ENCODE results near the gene AP2B1.
"Not testable (repeated sequence)": the region's sequence is repeated elsewhere in the genome, so short reads cannot be mapped to it uniquely, and the experiment has no call there.

Gene AP2B1

DNA sequence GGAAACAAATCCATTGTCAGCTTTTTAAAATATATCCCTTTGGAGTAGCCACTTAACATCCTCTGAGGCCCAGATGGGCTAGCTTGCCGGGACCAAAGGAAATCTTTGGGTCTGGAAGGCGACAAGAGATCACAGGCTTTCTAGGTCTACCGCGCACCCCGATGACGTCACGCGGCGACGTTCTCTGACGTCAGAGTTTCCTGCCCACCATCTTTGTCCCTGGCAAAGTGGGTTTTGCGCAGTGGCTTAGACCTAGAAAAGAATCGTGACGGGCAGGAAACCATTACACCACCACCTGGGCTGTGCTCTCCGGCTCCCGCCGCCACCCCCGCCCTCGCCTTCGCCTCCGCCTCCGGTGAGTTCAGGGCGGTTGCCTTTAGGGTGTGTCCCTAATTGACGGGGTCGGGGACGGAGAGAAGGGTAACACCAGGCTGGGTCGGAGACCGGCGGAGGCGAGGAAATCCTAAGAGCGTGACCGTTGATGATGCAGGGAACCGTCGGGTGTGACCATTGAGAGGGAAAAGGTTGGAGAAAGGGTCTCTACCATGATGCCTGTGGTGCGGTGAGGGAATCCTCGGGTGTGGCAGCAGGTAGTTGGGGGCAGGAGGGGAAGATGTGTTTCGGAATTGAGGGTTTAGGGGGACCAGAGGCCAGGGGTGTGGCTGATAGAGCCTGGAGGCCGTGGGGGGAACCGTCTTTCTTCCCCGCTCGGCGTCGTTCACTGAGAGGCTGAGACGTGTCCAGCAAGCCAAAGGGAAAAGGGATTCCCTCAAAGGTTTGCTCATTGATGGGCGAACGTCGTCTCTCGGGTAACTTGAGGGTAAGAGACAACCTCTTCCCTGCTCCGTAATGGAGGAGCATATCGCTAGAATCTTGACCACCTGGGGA, at the start of gene AP2B1:
Gene AP2B1, plus strand, starts transcription at position 249 of the 888 bp plus-strand sequence. CDS start 6,709 bp downstream, outside the sequence.
- peak; percentile 92 for DNase-seq

DNA sequence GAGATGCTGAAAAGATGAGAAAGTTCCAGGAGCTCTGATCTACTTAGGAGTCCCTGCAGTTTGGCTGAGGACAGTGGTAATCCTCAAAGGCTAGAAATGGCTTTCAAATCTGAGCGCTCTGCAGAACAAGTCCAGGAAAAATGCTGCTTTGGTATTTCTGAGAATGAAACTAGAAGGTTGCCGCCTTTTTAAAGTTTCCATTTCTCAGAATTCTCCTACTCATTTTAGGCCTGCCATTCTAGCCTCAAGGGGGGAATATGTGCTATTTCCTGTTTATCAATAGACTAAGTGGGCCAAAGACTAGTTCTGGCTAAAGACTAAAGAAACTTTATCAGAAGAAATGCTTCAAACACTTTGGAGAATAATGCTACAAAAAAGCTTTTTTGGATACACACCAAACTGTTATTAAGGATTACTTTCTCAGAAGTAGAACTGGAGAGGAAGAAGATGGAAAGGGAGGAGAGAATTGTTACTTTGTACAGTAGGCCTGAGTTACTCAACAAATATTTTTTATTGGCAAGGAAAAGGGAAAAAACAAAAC, 49.5 kb upstream of the AP2B1 start, which contains the start of gene SLFN12L:
Gene SLFN12L, minus strand, starts transcription at position 78 of the 541 bp plus-strand sequence. CDS start 15,314 bp downstream, outside the sequence.
- DNase-seq, result no peak

DNA sequence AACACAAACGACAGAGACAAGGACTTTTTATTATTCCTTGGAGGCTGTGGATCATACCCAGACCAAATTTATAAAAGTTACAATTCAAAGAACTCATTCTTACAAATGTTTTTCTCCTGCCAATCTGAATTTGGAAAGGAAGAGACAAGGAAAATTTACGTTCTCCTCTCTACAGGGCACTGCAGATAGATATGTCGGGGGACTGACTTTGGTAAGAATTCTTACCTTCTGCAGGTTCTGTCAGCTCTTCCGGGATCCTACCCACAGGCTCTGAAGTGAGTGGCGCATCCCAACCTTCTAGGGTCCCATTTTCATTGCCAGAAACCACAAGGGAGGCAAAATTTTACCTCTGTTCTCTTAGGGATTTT, 47.5 kb upstream of the AP2B1 start:
- DNase-seq, result no peak

DNA sequence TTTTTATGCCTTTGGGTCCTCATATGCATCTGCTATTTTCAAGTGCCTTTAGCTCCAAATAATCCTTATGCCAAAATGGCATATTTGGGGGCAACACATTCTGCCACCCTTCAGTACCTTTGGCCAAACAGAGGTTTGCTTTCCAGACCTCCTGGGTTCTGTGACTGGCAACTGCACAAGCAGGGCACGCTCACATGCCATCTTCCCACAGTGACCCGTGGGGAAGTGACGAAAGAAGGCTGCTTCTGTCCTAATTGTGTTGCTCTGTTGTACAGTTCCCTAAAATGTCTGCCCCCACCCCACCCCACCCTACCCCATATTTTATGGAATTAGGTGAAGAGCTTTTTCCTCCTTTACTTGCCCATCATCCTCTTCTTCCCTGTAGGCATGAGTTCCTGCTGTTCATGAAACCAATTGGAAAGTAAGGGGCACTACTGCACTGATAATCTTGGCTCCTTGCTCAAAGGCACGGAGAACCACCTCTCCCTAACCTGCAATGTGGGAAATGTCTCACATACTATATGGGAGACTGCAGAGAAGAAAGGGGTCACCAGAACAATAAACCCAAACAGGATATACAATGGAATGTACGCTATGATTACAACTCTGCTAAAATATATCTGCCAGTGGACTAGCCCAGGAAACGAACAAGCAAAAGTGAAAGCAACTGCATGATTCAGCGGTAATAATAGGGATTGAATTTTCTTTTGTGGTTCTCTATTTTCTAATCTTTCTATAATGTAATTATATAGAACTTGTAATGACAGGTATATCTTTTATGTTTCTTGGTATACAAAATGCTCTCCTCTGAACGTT, 46.3 kb upstream of the AP2B1 start:
- peak; percentile 7 for DNase-seq

DNA sequence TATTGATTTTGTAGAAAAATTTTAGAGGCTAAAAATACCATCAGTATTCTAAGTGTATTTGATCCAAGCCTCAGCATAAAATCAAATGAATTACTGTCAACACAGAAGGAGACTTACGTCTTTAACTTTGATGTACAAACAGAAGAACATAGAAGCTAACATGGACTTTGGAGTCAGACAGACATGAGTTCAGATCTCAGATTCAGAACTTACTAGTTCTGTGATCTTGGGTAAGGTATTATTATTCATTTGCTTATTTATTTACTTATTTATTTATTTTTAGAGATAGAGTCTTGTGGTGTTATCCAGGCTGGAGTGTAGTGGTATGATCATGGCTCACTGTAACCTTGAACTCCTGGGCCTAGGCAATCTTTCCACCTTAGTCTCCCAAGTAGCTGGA, 45.7 kb upstream of the AP2B1 start:
- DNase-seq, result no peak

DNA sequence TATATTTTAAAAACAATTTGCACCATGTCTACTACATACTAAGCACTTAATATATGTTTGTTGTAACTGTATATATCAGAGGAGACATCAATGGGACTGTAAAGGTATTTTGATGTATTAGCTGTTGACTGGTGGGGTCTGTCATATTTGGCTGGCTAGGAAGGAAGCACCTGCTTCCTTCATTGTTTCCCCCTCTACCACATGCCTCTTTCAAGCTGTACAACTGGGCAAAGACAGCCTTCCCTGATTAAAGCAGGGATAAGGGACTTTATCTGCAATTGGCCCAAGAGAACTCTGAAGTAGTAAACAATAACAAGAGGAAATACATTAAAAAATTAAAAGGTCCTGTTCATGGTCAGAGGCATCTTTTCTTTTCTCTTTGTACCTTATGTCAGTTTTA, 44.1 kb upstream of the AP2B1 start:
- no peak for DNase-seq

DNA sequence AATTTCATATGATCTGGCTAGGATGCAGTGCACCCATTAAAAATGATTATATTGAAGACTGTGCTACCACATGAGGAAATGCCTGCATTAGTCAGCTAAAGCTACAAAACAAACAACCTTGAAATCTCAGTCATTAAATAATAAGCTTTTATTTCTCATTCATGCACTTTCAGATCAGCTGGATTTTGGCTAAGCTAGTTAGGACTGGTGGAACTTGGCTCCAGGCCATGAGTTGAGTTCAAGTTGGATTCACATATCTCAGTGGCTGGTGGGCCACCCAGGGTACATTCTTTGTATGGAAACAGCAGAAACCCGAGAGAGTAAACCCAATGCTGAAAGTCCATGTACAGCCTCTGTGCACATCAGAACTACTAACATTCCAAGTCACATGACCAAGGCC, 43.3 kb upstream of the AP2B1 start:
- no peak for DNase-seq

DNA sequence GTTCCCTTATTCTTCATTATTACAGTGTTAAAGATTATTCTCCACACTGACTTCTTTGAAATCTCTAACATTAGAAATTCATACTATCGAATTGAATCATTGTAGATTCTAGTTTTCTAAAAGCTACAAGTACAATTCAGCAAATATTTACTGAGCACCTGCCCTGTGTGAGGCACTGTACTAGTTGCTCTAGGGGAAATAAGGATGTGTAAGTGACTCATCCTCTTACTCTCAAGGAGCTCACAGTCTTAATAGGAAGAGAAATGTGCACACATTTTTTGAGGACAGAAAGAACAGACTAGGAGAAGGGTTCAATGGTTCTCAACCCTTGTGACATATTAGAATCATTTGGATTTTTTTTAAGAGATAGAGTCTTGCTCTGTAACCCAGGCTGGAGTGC, 42.0 kb upstream of the AP2B1 start:
- DNase-seq, result no peak

DNA sequence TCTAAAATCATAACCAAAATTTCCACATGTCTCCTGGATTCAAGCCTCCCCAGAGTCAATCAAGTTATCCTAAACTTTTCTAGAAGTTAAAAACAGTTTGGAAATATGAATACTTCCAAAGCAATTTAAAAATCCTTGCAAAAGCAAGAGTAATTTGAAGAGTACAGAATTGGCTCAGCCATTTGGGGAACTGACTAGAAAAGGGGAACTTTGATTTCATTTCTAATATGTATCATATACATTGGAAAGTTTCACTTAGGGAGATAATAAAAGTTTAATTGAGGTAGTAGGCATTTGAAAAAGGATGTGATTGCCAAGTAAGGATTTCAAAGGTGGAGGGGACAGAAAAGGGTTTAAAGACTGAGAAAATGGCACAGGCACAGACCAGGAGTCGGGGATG, 40.6 kb upstream of the AP2B1 start:
- DNase-seq, result no peak

DNA sequence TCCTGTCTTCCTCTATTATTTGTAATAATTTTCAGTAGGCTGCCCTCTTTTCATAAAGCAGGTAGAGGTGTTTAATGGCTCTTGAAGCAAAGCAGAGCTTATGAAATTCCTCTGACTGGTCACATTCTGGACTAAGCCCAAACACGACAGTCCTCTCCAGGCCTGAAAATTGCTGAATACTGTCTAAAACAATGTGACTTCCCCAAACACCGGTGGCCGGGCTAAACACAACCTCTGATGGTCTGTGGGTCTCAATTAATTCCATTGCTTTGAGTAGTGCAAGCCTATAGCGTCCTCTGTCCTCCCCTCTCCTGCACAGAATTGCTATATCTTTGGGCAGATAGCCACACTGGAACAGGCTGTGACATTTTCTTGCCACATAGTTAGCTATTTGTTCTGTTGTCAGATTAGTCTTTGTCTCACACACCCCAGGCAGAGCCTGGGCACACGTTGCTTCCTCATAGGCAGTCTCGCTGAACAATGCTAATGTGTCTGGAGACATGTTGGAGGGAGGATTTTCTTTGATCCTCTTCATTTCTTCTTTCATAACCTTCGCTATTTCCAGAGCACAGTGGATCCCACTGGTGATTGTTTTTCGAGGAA, 38.8 kb upstream of the AP2B1 start:
- no peak for DNase-seq

DNA sequence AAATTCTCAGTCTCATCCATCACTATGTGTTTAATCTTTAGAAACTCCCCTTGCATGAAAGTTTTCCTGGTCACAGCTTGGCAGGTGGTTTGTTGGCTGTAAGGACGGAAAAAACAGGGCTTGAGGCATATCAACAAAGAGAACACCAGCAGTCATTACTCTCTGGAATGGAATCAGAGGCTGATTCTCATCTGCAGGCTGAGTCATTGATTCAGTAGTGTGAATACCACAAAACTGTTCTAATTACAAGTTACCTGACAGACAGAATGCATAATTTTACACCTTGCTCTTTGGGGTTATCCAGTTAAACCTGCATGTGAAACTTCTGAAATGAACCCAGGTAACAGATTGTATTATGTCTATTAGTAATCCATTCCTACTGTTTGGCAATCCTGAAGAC, 38.1 kb upstream of the AP2B1 start:
- no peak for DNase-seq

DNA sequence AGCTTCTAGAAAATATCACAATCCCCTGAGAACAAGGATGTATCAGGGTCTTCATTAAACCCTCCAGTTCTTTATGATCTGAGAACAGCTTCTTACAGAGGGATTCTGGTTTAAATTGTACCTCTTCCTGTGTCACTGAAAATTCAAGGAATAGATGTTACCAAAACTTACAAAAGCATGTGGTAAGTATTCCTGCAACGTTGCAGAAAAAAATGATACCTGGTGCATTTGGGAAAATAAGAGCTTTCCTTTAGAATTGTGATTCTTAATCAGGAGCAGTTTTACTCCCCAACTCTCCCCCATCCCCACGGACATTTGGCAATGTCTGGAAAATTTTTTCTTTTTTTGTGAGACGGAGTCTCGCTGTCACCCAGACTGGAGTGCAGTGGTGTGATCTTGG, 33.8 kb upstream of the AP2B1 start:
- DNase-seq, result no peak

DNA sequence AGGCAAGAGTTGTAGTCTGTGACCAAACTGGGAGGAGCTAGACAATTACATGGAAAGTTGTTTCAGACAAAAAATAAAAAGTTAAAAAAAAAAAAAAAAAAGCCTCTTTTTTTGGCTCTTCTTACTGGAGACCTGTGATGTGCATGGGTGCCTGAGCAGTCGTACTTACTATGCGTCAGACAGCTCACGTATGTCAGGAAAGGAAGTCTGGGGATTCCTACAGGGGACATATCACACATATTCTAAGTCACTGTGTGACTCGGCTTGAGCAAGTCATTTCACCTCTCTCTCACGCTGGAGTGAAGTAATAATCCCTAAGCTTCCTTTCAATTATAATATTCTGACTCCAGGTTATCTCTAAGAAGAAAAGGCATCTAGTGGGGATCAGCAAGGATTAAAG, 32.5 kb upstream of the AP2B1 start:
- no peak for DNase-seq

DNA sequence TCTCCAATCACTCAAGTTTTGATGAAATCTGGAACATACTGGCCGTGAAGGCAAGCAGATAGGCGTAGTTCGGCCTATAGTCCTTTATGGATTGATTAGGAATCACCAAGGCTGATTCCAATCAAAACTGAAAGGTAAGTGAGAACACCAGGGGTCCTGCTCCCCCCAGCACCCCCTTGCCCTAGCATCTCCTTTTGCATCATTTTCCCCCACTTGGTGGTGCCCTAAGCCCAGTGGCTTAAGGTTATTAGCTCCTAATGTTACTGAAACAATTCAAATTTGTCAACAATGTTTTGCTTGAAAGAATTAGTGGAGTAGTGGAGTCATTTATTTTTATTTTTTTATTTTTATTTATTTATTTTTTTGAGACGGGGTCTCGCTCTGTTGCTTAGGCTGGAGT, 31.4 kb upstream of the AP2B1 start:
- DNase-seq, result no peak

DNA sequence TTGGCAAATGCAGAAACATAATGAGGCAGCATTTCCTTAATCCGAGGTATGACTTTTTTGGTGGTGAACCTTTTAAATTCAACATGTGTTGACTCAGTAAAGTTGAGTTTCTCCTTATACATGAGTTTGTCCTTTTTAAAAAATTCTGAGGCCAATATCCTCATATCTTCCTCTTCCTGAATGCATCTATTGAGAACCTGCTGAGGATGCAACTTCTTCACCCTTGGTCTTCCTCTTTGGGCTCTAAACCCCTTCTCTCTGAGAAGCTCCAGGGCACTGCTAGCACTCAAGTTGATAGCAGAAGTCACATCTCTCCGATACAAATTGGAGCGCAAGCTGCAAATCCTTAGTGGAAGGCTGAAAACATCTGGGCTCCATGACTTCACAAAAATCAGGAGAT, 29.8 kb upstream of the AP2B1 start:
- no peak for DNase-seq

DNA sequence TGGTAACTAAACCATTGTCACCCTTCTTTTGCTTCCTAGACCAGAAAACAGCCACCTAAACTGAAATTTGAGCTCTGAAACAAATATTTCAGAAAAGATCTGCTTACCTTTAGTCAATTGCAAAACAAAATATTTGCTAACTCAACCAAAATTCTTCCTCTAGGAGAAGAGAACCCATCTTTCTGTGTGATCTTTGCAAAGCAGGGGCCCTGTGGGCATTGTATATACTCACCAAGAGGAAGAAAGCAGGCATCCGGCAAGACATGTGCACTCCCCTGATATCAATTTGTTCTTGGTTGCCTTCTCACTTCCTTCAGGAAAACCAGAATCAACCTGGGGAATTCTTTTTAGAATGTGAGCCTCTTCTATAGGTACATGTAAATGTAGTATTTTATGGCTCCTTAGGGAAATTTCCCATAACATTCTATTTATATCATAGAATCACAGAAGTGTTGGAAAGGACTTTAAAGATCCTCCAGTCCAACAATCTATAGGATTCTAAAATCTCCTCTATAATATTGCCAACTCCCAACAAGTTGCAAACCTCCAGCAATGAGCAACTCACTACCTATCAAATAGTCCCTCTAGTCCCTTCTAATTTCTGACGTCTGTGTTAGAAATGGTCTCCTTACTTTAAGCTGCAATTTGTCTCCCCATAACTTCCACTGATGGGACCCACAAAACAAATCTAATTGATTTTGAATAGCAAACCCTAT, 27.5 kb upstream of the AP2B1 start:
- no peak for DNase-seq

DNA sequence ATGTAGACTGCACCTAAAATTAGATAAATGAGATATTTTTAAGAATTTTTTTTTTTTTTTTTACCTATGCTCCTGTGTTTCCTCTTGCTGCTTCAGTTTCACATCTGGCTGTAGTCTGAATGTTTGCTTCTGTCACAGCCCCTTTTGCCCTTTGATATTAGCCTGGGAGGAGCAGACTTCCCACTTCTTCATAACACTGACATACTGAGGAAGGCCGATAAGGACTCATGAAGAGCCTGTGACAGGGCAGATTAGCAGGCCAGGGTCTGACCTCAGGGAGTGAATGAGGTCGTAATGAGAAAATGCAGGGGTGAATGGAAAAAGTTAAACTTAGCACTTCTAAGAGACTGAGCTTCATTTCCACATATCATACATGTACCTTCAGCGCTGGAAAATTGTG, 26.4 kb upstream of the AP2B1 start, which contains the start of gene SLFN14:
Gene SLFN14, minus strand, starts transcription at position 117 of the 400 bp plus-strand sequence. CDS start 2,757 bp downstream, outside the sequence.
- DNase-seq, result no peak

DNA sequence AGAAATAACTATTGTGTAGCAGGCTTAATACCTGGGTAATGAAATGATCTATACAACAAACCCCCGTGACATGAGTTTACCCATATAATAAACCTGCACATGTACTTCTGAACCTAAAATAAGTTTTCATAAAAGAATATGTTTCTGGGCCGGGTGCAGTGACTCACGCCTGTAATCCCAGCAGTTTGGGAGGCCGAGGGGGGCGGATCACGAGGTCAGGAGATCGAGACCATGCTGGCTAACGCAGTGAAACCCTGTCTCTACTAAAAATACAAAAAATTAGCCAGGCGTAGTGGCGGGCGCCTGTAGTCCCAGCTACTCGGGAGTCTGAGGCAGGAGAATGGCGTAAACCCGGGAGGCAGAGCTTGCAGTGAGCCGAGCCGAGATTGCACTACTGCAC, 23.9 kb upstream of the AP2B1 start:
- not testable (repeated sequence) for DNase-seq

DNA sequence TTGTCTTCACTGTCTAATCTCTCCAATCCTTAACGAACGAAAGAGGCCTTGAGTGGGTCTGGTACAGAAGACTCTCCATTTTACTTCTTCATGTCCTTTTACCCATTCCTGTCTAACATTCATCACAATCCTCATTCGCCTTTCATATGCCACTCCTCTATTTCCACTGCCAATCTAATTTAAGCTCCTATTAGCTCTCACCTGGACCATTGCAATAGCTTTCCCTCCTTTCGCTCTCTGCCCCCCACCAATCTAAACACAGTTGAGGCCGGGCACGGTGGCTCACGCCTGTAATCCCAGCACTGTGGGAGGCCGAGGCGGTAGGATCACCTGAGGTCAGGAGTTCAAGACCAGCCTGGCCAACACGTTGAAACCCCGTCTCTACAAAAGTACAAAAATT, 20.2 kb upstream of the AP2B1 start:
- DNase-seq, result no peak

DNA sequence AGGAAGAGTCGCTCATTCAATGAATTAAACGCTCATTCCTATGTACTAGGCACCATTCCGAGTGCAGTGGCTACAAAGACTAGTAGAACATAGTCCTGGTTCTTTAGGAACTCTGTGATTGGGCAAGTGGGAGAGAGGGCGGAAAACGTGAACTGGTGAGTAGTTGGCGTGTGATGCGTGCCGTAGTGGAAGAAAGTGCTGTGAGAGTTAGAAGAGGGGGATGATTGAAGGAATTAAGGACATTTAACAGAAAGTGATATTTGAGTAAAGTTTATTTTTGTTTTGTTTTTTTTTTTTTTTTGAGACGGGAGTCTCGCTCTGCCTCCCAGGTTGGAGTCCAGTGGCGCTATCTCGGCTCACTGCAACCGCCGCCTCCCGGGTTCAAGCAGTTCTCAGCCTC, 18.6 kb upstream of the AP2B1 start:
- no peak for DNase-seq

DNA sequence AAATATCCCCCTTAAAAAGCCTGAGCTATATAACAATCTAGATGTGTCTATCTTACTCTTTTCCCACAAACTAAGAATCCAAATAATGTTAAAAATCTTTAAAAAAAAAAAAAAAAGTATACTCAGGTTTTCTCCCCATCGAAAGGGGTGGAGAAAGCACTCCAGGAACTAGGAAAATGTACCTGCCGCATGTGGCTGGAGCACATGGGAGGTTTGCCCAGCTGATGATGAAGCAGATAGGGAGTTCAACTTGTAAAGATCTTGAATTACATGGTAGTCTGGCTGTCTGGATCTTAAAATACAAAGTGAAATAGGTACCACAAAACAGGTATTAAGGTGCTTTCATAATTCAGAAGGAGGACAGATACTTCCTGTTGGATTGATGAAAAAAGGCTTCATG, 17.7 kb upstream of the AP2B1 start:
- DNase-seq, result no peak

DNA sequence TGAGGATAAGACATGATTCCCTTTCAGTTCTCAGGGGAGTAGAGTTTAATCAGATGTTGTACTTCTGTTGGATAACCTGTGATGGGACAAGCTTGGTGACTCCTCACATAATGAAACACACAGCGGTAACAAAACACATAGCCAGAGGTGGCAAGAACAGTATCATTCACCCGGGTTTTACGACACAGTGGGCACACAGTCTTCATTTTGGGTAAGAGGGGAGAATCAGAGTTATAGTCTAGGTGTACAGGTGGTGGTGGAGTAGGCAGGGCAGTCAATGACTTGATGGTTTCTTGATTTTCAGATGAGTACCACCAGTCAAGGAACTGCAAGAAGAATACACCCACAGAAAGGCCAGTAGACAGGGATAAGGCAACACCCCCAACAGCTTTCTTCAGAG, 11.4 kb upstream of the AP2B1 start:
- no peak for DNase-seq

DNA sequence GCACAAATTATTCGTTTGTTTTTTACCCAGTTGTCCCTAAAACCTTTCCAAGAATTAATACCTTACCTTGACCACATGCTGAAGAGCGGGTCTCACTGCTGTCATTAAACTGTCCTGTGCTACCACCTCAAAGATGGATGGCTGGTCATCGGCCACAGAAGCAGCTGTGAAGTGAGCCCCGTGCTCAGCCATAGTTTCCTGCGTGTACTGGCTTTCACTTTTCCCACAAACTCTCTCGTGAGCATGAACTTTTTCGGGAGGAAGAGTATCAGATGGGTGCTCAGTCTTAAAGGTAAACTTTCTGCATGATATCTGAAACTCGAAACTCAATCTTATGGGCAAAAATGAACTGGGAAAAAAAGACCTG, 9.3 kb upstream of the AP2B1 start:
- no peak for DNase-seq

All from NCI-H226 (cell line).